Mucosa of rectum (tissue), 2 donors: ENCODE measurements around the gene NEK9.
"Not testable (repeated sequence)": the region's sequence is repeated elsewhere in the genome, so short reads cannot be mapped to it uniquely, and the experiment has no call there.

Experiments
- H3K27ac ChIP-seq, 2 donors: one replicate each; pipeline ENCODE4 v1.7.0; 2013; ENCODE audit warnings: inconsistent platforms in 2 of 2, low read depth in 2 of 2, low read length in 2 of 2
- H3K27me3 ChIP-seq, 2 donors: one replicate each; pipeline ENCODE4 v1.7.0; 2013; ENCODE audit warnings: low read length in 2 of 2; ENCODE audit not compliant: control insufficient read depth in 2 of 2, insufficient read depth in 2 of 2
- H3K36me3 ChIP-seq, 2 donors: one replicate each; pipeline ENCODE4 v1.7.0; 2013; ENCODE audit warnings: low read length in 2 of 2; ENCODE audit not compliant: control insufficient read depth in 2 of 2, insufficient read depth in 2 of 2
- H3K4me1 ChIP-seq, 2 donors: one replicate each; pipeline ENCODE4 v1.7.0; 2013; ENCODE audit warnings: low read length in 2 of 2, mild to moderate bottlenecking in 1 of 2; ENCODE audit not compliant: control insufficient read depth in 2 of 2, insufficient read depth in 2 of 2
- H3K4me3 ChIP-seq, 2 donors: one replicate each; pipeline ENCODE4 v1.7.0; 2013; ENCODE audit warnings: low read length in 2 of 2
- H3K9ac ChIP-seq, 2 donors: one replicate each; pipeline ENCODE4 v1.7.0; 2013; ENCODE audit warnings: low read length in 2 of 2, low read depth in 1 of 2, mild to moderate bottlenecking in 1 of 2
- H3K9me3 ChIP-seq, 2 donors: one replicate each; pipeline ENCODE4 v1.7.0; 2013; ENCODE audit warnings: low read length in 2 of 2; ENCODE audit not compliant: control insufficient read depth in 2 of 2
- donor health status: healthy.
- donor health status: Normal muscosa, but diverticular disease.

Gene NEK9

DNA sequence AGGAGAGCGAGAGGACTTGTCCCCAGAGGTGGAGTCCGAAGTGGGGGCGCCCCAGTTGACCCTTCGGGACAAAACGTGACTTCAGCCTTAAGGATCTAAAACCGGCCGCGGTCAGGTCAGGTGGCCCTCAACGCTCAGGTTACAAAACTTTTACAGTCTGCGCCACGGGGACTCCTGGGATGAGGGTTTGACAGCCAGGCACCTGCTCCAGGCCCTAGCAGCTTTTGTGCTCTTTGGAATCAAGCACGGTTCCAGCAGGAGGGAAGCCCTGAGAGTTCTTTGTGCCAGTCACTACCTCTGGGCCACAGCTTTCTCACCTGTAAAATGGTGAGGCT lies 57.1 kb downstream of the NEK9 start:
- Histone ChIP-seq H3K4me3 (peak overlapping the region; percentile 65 to 82), H3K27me3 (no peaks in the 10 kb centered on the region), H3K9me3 (no peaks in the 10 kb centered on the region), H3K4me1 (peaks cover 15 to 17% of the 10 kb centered on the region in 2 donors), H3K36me3 (no peaks in the 10 kb centered on the region), H3K9ac (peak overlapping the region; percentile 47 to 80), H3K27ac (peak overlapping the region; percentile 91 to 94)

DNA sequence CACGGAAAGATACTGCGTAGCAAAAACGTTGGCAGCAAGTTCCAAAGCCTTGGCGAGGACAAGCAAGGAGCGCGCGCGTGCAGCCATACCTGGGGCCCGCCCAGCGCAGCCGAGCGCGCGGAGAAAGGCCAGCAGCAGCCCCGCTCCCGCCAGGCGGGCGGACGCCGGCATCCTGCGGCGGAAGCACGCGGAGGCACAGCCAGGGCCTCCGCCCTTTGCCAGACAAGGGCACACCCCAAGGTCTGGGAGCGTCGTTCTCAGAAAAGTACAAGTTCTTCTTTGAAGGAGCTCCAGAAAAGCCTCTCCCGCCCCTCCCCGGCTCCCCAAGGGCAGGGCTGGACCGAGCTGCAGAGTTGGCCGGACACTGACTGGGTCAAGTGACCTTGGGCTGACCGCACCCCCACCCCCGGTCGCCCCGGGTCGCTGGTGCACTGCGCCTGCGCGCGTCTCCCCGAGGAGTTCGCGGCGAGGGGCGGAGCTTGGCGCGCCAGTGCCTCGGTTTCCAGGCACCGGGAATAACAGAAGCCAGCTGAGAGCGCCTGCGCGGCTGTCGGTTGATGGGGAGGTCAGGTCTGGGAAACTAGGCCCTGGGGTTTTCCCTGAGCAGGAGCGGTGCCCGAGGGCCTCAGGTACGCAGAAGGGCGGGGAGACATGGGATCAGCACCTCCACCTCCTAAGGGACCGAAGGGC lies 57.6 kb downstream of the NEK9 start, which contains the start of gene ZC2HC1C:
Gene ZC2HC1C (plus strand): TSS at position 521 of the 690 bp plus-strand sequence. CDS start 933 bp downstream, outside the sequence.
- Histone ChIP-seq H3K4me1 (peaks cover 15 to 18% of the 10 kb centered on the region in 2 donors), H3K4me3 (peak within 1 kb of the TSS; percentile 65 to 82), H3K9me3 (no peaks in the 10 kb centered on the region), H3K36me3 (no peaks in the 10 kb centered on the region), H3K9ac (peak within 1 kb of the TSS; percentile 47 to 80), H3K27me3 (no peaks in the 10 kb centered on the region), H3K27ac (peak within 1 kb of the TSS; percentile 91 to 94)

DNA sequence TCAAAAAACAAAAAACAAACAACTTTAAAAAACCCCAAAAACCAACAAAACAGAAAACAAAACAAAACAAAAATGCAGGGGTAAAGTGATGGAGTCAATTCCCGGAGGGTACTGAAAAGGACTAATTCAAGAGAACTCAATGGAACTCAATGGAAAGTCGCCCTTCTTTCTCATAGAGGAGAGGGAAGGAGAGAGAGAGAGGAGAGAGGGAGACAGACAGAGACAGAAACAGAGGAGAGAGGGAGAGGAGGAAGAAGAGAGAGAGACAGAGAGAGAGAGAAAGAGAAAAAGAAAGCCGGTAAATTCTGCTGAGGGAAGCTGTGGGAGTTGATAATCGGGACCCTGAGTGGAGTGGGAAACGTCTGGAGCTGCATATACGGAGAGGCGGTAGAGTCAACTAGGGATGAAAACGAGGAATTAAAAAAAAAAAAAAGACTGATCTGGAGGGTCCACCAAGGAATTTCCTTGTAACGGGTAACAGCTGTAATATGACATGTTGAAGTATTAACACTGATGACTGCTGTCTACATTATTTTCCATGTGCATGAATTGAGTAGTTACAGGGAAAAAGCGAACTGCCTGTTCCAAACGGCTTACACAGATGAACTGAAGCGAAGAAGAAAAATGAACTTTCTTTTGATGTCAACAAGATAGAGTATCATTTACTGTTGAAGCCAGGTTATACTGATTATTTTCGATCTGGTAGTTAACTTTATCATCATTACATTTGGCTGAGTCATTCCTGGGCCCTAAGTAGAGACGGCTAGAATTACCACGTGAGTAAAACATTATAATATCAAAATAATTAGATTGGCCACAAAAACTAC lies 58.3 kb downstream of the NEK9 start:
- no peaks in the 10 kb centered on the region for H3K9me3 ChIP-seq
- H3K9ac ChIP-seq = peak overlapping the region; percentile 47 to 80
- H3K4me3 ChIP-seq = peak overlapping the region; percentile 65 to 82
- no peaks in the 10 kb centered on the region for H3K36me3 ChIP-seq
- no peaks in the 10 kb centered on the region for H3K27me3 ChIP-seq
- peaks cover 15 to 22% of the 10 kb centered on the region in 2 donors for H3K4me1 ChIP-seq
- peak overlapping the region; percentile 91 to 94 for H3K27ac ChIP-seq

DNA sequence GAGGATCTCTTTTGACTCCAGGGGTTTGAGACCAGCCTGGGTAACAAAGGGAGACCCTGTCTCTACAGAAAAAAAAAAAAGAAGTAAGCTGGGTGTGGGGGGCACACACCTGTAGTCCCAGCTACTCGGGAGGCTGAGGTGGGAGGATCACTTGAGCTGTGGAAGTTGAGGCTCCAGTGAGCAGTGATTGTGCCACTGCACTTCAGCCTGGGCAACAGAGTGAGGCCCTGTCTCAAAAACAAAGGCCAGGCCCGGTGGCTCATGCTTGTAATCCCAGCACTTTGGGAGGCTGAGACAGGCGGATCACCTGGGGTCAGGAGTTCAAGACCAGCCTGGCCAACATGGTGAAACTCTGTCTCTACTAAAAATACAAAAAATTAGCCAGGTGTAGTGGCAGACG lies 59.1 kb downstream of the NEK9 start:
- H3K36me3 ChIP-seq, H3K9me3 ChIP-seq, H3K27me3 ChIP-seq, H3K27ac ChIP-seq, H3K4me3 ChIP-seq: not testable (repeated sequence)
- Histone ChIP-seq H3K4me1 (peaks cover 23 to 27% of the 10 kb centered on the region in 2 donors), H3K9ac (peak overlapping the region in 1 of 2 donors; percentile 80)

DNA sequence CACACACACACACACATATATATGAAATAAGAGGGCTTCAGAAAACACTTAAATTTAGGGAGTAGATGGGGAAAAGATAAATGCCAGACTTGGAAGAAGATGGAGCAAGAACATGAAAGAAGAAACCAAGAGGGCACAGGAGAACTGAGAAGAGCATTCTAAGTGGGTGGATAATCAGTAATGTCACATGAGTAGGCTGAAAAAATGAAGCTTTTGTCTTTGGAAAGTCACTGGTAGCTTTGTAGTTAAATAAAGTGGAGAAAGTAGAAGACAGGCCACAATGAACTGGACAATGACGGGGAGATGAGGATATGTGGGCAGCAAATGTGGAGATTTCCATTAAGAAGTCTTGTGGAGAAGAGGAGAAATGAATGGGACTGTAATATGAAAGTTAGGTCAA lies 59.6 kb downstream of the NEK9 start:
- Histone ChIP-seq H3K9ac (no peak overlapping the region), H3K9me3 (no peaks in the 10 kb centered on the region), H3K36me3 (no peaks in the 10 kb centered on the region), H3K4me1 (peaks cover 25 to 27% of the 10 kb centered on the region in 2 donors), H3K27me3 (no peaks in the 10 kb centered on the region), H3K4me3 (no peak overlapping the region), H3K27ac (no peak overlapping the region)

DNA sequence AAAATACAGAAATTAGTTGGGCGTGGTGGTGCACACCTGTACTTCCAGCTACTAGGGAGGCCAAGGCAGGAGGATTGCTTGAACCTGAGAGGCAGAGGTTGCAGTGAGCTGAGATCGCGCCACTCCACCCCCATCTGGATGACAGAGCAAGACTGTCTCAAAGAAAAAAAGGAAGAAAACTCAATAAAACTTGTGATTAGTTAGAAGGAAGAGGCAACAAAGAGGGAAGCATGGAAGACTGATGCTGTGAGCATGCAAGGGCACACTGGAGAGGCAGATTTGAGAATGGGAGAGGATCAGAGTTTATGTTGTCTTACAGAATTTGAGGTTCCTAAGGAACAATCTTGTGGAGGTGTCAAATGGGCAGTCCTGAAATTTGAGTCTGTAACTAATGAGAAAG lies 60.2 kb downstream of the NEK9 start:
- H3K27me3 ChIP-seq = no peaks in the 10 kb centered on the region
- no peak overlapping the region for H3K9ac ChIP-seq
- peaks cover 25 to 27% of the 10 kb centered on the region in 2 donors for H3K4me1 ChIP-seq
- no peaks in the 10 kb centered on the region for H3K36me3 ChIP-seq
- no peaks in the 10 kb centered on the region for H3K9me3 ChIP-seq
- H3K4me3 ChIP-seq = no peak overlapping the region
- H3K27ac ChIP-seq = no peak overlapping the region

DNA sequence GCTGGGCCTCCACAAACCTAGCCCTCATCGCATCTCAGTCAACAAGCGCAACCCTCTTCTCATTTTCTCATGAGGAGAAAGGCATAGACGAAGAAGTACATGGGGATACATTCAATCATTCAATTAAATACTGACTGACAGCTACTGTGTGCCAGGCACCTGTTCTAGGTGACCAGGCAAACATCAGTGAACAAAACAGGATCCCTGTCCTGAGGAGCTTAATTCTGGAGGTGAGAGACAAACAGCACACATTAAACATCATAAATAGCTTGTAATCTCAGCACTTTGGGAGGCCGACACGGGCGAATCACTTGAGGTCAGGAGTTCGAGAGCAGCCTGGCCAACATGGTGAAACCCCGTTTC lies 62.7 kb downstream of the NEK9 start:
- Histone ChIP-seq H3K9me3 (no peaks in the 10 kb centered on the region), H3K9ac (peak overlapping the region; percentile 80 to 98), H3K36me3 (peaks cover 0 to 3% of the 10 kb centered on the region in 2 donors), H3K4me3 (peak overlapping the region; percentile 87 to 99), H3K27ac (peak overlapping the region; percentile 12 to 80), H3K27me3 (no peaks in the 10 kb centered on the region), H3K4me1 (peaks cover 16 to 17% of the 10 kb centered on the region in 2 donors)

DNA sequence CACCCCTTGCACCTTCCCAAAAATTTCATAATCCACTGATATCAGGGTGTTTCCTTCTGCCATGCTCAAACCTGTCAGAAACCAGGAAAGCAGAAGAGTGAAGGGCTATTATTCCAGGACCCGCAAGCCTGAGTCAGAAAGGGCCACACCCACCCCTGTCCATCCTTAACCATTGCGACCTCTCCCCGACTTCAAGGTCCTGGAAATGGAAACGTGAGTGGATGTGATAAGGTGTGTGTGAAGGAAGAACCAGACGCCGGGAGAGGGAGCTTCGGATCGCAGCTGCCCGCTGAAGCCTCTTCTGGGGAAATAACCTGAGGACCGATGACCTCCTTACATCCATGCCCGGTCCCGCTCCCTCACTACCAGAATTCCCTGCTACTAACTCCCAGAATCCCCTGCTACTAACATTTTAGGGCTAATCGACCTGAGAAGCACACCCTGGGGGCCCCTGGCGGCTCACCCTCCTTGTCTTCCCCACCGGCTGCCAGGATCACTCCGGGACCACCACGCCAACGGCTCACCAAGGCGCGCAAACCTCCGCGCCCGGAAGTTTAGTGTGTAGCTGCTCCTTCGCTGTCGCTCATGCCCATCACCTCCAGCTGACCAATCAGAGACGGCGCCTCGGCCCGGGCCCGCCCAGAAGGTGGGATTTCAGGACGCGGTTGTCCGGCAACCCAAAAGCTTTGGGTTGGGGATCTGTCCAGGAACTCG lies 63.2 kb downstream of the NEK9 start, which contains the start of gene ACYP1:
Gene ACYP1 (minus strand): TSS at position 534 of the 714 bp plus-strand sequence. CDS start 471 bp downstream, at position 63.
- Histone ChIP-seq H3K9ac (peak within 1 kb of the TSS; percentile 80 to 98), H3K36me3 (peaks cover 0 to 3% of the 10 kb centered on the region in 2 donors), H3K27ac (peak within 1 kb of the TSS; percentile 63 to 80), H3K4me1 (peaks cover 16 to 17% of the 10 kb centered on the region in 2 donors), H3K27me3 (no peaks in the 10 kb centered on the region), H3K9me3 (no peaks in the 10 kb centered on the region), H3K4me3 (peak within 1 kb of the TSS; percentile 87 to 99)

DNA sequence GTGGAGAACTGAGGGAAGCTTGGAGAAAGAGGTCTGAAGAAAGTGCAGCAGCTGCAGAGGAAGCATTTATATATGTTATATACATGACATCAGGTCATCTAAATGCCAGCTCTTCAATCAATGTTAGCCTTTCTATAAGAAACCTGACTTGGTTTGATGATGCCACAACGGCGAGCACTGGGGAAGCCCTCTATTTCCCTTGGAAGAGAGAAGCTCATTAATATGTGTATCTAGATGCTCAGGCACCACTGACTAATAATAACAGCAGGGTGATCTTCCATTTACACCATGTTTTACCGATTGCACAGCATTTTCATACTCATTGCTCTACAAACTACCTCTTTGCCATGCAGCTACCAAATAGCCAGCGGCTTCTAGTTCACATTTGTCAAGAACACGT lies 63.8 kb downstream of the NEK9 start:
- H3K9me3 ChIP-seq = no peaks in the 10 kb centered on the region
- H3K36me3 ChIP-seq = peaks cover 0 to 3% of the 10 kb centered on the region in 2 donors
- H3K27ac ChIP-seq = peak overlapping the region in 1 of 2 donors; percentile 80
- peak overlapping the region; percentile 87 to 99 for H3K4me3 ChIP-seq
- peaks cover 10% of the 10 kb centered on the region in 2 donors for H3K4me1 ChIP-seq
- H3K27me3 ChIP-seq = no peaks in the 10 kb centered on the region
- H3K9ac ChIP-seq = peak overlapping the region; percentile 80 to 98
